ENCODE results near the gene KSR2. TPM values are rescaled to one million over a fixed set of nuclear protein-coding genes. Genes with fewer than 3 reads are reported as not detected.

KSR2 gene
- total and polyA plus RNA-seq, 2 donors (not counting 3 experiments of a cell fraction or from before 2014, with no cell fraction given), result 2.1 to 5.2 TPM

DNA sequence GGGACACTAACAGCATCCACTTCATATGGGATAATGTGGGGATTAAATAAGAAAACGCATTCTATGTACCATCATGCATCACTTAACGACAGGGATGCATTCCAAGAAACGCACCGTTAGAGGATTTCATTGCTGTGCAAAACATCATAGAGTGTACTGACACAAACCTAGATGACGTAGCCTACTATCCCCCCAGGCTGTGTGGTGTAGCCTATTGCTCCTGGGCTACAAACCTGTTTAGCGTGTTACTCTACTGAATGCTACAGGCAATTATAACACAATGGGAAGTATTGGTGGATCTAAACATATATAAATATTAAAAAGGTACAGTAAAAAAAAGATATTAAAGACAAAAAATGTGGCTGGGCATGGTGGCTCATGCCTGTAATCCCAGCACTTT is 230.6 kb downstream of the KSR2 start:
- Histone ChIP-seq H3K9me3 (replicated peaks; ENCODE audit: control insufficient read depth, insufficient read depth, low read length) (no peaks in the 10 kb centered on the region), H3K27ac (ENCODE audit: insufficient read depth, low read depth, low read length) (no peak overlapping the region), H3K9ac (replicated peaks; ENCODE audit: extremely low read depth, insufficient read depth, low read length) (no peak overlapping the region), H3K4me3 (replicated peaks in 1 of 3; ENCODE audit: insufficient read depth in 1 of 3, low read depth in 1 of 3, low read length in 3 of 3) (no peak overlapping the region), H3K4me1 (ENCODE audit: control insufficient read depth, extremely low read depth, insufficient read depth, low read length) (no peaks in the 10 kb centered on the region), H3K9me1 (replicated peaks; ENCODE audit: control insufficient read depth, extremely low read depth, insufficient read depth, low read length) (no peaks in the 10 kb centered on the region), H3K27me3 (ENCODE audit: control insufficient read depth in 2 of 2, insufficient read depth in 2 of 2, low read length in 2 of 2) (no peaks in the 10 kb centered on the region), H4K20me1 (replicated peaks; ENCODE audit: control insufficient read depth, extremely low read depth, insufficient read depth, low read length) (no peaks in the 10 kb centered on the region), H3K79me2 (ENCODE audit: control insufficient read depth, insufficient read depth, low read length) (no peaks in the 10 kb centered on the region), H3K36me3 (ENCODE audit: control insufficient read depth in 2 of 2, extremely low read depth in 1 of 2, insufficient read depth in 2 of 2, low read length in 2 of 2) (no peaks in the 10 kb centered on the region), H3K4me2 (ENCODE audit: insufficient read depth, low read length) (no peak overlapping the region), H2AFZ (ENCODE audit: low read depth, low read length) (no peak overlapping the region)
- no peak for DNase-seq (ENCODE audit: low read depth, low spot score)
- intact Hi-C loops (cut with micrococcal nuclease) (no loop called here), dilution Hi-C loops (cut with MboI; ENCODE audit: extremely low pct_ligation_motif_present, low sequenced_read_pairs) (no loop called here)
- ChIA-PET CTCF (no interaction called here), POLR2A (no interaction called here)
- TF ChIP-seq JUN (IDR thresholded peaks at IDR 0.05; ENCODE audit: borderline replicate concordance, insufficient read depth, insufficient read length, low read depth), result no peak
- TF ChIP-seq POLR2AphosphoS5 (IDR thresholded peaks at IDR 0.05; ENCODE audit: insufficient read depth, low read depth, low read length), result no peak
- TF ChIP-seq EZH2 (IDR thresholded peaks at IDR 0.05; ENCODE audit: borderline replicate concordance, low read depth, low read length, severe bottlenecking), result no peak
- TF ChIP-seq POLR2A (IDR thresholded peaks at IDR 0.05; ENCODE audit: low read depth, low read length), result no peak
- TF ChIP-seq MYC (IDR thresholded peaks at IDR 0.05; ENCODE audit: low read depth, low read length), result no peak
- no peak for TF ChIP-seq GATA2 (IDR thresholded peaks at IDR 0.05; ENCODE audit: insufficient read depth, insufficient read length, low read depth, low read length)
- TF ChIP-seq FOS (IDR thresholded peaks at IDR 0.05; ENCODE audit: borderline replicate concordance, insufficient read depth, low read length), result no peak
- no peak for TF ChIP-seq MAX (IDR thresholded peaks at IDR 0.05; ENCODE audit: insufficient read depth, insufficient read length)
- TF ChIP-seq CTCF (IDR thresholded peaks at IDR 0.05; ENCODE audit: extremely low read depth in 1 of 2, insufficient read depth in 1 of 2, low read depth in 1 of 2, low read length in 2 of 2), result no peak
- no TSS peak for BruUV-seq (replicated peaks)
- no peak for FAIRE-seq

Data from endothelial cell of umbilical vein (primary cell).